BLaER1 treated with 17β-estradiol and CSF1 and Interleukin-3, amounts not matched to agents 10 nM and 100 nM (cell line): ENCODE results near the gene CHADL.

Experiments
- H3K27ac ChIP-seq, 11 experiments: shearing (Covaris generic); formaldehyde crosslinking; 2 replicates each; pipeline ENCODE4 v1.8.1; 2022
- H3K27me3 ChIP-seq, 11 experiments: shearing (Covaris generic); formaldehyde crosslinking; 2 replicates each; pipeline ENCODE4 v1.8.1; 2022
- H3K36me3 ChIP-seq, 11 experiments: shearing (Covaris generic); formaldehyde crosslinking; 2 replicates each; pipeline ENCODE4 v1.8.1; 2022
- H3K4me1 ChIP-seq, 10 experiments: shearing (Covaris generic); formaldehyde crosslinking; 2 replicates each; pipeline ENCODE4 v1.8.1; 2022
- H3K4me2 ChIP-seq, 11 experiments: shearing (Covaris generic); formaldehyde crosslinking; 2 replicates each; pipeline ENCODE4 v1.8.1; 2022
- H3K4me3 ChIP-seq, 10 experiments: shearing (Covaris generic); formaldehyde crosslinking; 2 replicates each; pipeline ENCODE4 v1.8.1; 2022
- H3K9ac ChIP-seq, 11 experiments: shearing (Covaris generic); formaldehyde crosslinking; 2 replicates each; pipeline ENCODE4 v1.8.1; 2022
- H3K9me3 ChIP-seq, 11 experiments: shearing (Covaris generic); formaldehyde crosslinking; replicated peaks in 1 of 11; 2 replicates each; pipeline ENCODE4 v1.8.1; 2022
- H4K20me1 ChIP-seq, 11 experiments: shearing (Covaris generic); formaldehyde crosslinking; 2 replicates each; pipeline ENCODE4 v1.8.1; 2022
- Cebpa-rat ChIP-seq, 11 experiments: shearing (Covaris generic); IDR thresholded peaks; 2 replicates each; pipeline ENCODE4 v1.8.1; 2022

The CHADL gene

GRCh38 chr22:41250127-41250526 is 9.4 kb upstream of the CHADL start:
- H3K27me3 ChIP-seq = no peaks in the 10 kb centered on the region
- no peak overlapping the region for H3K27ac ChIP-seq
- peaks cover 0 to 91% (median 47%) of the 10 kb centered on the region in 11 experiments; a peak in 15 of 22 replicates for H4K20me1 ChIP-seq
- H3K4me2 ChIP-seq = no peak overlapping the region
- H3K4me1 ChIP-seq = peaks cover 0 to 11% (median 0%) of the 10 kb centered on the region in 10 experiments; a peak in 5 of 20 replicates
- no peak overlapping the region; a peak in 1 of 22 replicates for H3K9ac ChIP-seq
- no peak for TF ChIP-seq Cebpa-rat (IDR thresholded peaks at IDR 0.05)
- no peaks in the 10 kb centered on the region for H3K9me3 ChIP-seq
- H3K4me3 ChIP-seq = no peak overlapping the region
- H3K36me3 ChIP-seq = peaks cover 88 to 100% (median 96%) of the 10 kb centered on the region in 11 experiments

GRCh38 chr22:41249442-41249841 is 8.7 kb upstream of the CHADL start:
- Histone ChIP-seq H3K27me3 (no peaks in the 10 kb centered on the region), H3K4me3 (no peak overlapping the region), H3K9me3 (no peaks in the 10 kb centered on the region), H3K9ac (no peak overlapping the region), H3K36me3 (peaks cover 83 to 100% (median 95%) of the 10 kb centered on the region in 11 experiments), H3K4me2 (no peak overlapping the region), H3K27ac (no peak overlapping the region), H4K20me1 (peaks cover 0 to 91% (median 43%) of the 10 kb centered on the region in 11 experiments; a peak in 15 of 22 replicates), H3K4me1 (peaks cover 0 to 4% (median 0%) of the 10 kb centered on the region in 10 experiments; a peak in 5 of 20 replicates)
- TF ChIP-seq Cebpa-rat (IDR thresholded peaks at IDR 0.05) = no peak

- H3K27ac ChIP-seq = no peak overlapping the region
- no peaks in the 10 kb centered on the region for H3K9me3 ChIP-seq
- no peak overlapping the region for H3K4me2 ChIP-seq
- H3K9ac ChIP-seq = no peak overlapping the region
- peaks cover 0 to 87% (median 40%) of the 10 kb centered on the region in 11 experiments; a peak in 15 of 22 replicates for H4K20me1 ChIP-seq
- TF ChIP-seq Cebpa-rat (IDR thresholded peaks at IDR 0.05) = no peak
- H3K4me3 ChIP-seq = no peak overlapping the region
- H3K27me3 ChIP-seq = no peaks in the 10 kb centered on the region
- H3K4me1 ChIP-seq = no peaks in the 10 kb centered on the region
- H3K36me3 ChIP-seq = peaks cover 80 to 99% (median 92%) of the 10 kb centered on the region in 11 experiments
Measured at GRCh38 chr22:41248758-41249157, 8.0 kb upstream of the CHADL start.

- peaks cover 76 to 99% (median 88%) of the 10 kb centered on the region in 11 experiments for H3K36me3 ChIP-seq
- no peak for TF ChIP-seq Cebpa-rat (IDR thresholded peaks at IDR 0.05)
Measured at GRCh38 chr22:41248314-41248713, 7.6 kb upstream of the CHADL start.

GRCh38 chr22:41247703-41248102 is 7.0 kb upstream of the CHADL start:
- Histone ChIP-seq H3K9me3 (no peaks in the 10 kb centered on the region), H3K4me2 (no peak overlapping the region), H3K4me1 (peaks cover 0 to 1% (median 0%) of the 10 kb centered on the region in 10 experiments; a peak in 6 of 20 replicates), H3K27me3 (no peaks in the 10 kb centered on the region), H3K9ac (no peak overlapping the region), H3K4me3 (no peak overlapping the region), H3K27ac (no peak overlapping the region), H4K20me1 (peaks cover 0 to 77% (median 37%) of the 10 kb centered on the region in 11 experiments; a peak in 15 of 22 replicates), H3K36me3 (peaks cover 70 to 99% (median 82%) of the 10 kb centered on the region in 11 experiments)
- TF ChIP-seq Cebpa-rat (IDR thresholded peaks at IDR 0.05) = no peak

More at GRCh38 chr22:41248314-41248713, 7.6 kb upstream of the CHADL start:
- Histone ChIP-seq H3K27me3 (no peaks in the 10 kb centered on the region), H3K9me3 (no peaks in the 10 kb centered on the region), H3K4me1 (no peaks in the 10 kb centered on the region), H3K27ac (no peak overlapping the region), H3K4me2 (no peak overlapping the region), H4K20me1 (peaks cover 0 to 83% (median 39%) of the 10 kb centered on the region in 11 experiments; a peak in 15 of 22 replicates), H3K4me3 (no peak overlapping the region), H3K9ac (no peak overlapping the region)

- peaks cover 0 to 7% (median 0%) of the 10 kb centered on the region in 10 experiments; a peak in 6 of 20 replicates for H3K4me1 ChIP-seq
- H3K27me3 ChIP-seq = no peaks in the 10 kb centered on the region
- peaks cover 0 to 68% (median 35%) of the 10 kb centered on the region in 11 experiments; a peak in 13 of 22 replicates for H4K20me1 ChIP-seq
- H3K9me3 ChIP-seq = no peaks in the 10 kb centered on the region
- no peak overlapping the region for H3K9ac ChIP-seq
- peaks cover 53 to 87% (median 65%) of the 10 kb centered on the region in 11 experiments for H3K36me3 ChIP-seq
- no peak overlapping the region for H3K4me3 ChIP-seq
- no peak overlapping the region for H3K4me2 ChIP-seq
- no peak for TF ChIP-seq Cebpa-rat (IDR thresholded peaks at IDR 0.05)
- no peak overlapping the region for H3K27ac ChIP-seq
Measured at GRCh38 chr22:41245917-41246499, 5.3 kb upstream of the CHADL start.

- Histone ChIP-seq H3K27me3 (no peaks in the 10 kb centered on the region), H3K9ac (no peak overlapping the region), H3K36me3 (peaks cover 26 to 60% (median 38%) of the 10 kb centered on the region in 11 experiments), H3K4me2 (no peak overlapping the region), H3K4me3 (no peak overlapping the region), H3K27ac (no peak overlapping the region), H3K9me3 (no peaks in the 10 kb centered on the region), H3K4me1 (peaks cover 0 to 11% (median 7%) of the 10 kb centered on the region in 10 experiments; a peak in 17 of 20 replicates), H4K20me1 (peaks cover 0 to 56% (median 22%) of the 10 kb centered on the region in 11 experiments; a peak in 13 of 22 replicates)
- no peak for TF ChIP-seq Cebpa-rat (IDR thresholded peaks at IDR 0.05)
Measured at GRCh38 chr22:41243361-41243760, 2.6 kb upstream of the CHADL start.

GRCh38 chr22:41242396-41243117 is 1.8 kb upstream of the CHADL start:
- Histone ChIP-seq H4K20me1 (peaks cover 0 to 48% (median 20%) of the 10 kb centered on the region in 11 experiments; a peak in 13 of 22 replicates), H3K4me3 (no peak overlapping the region), H3K36me3 (peaks cover 19 to 52% (median 31%) of the 10 kb centered on the region in 11 experiments), H3K4me2 (peak overlapping the region in 1 of 11 experiments; percentile 18; a peak in 1 of 22 replicates), H3K27me3 (no peaks in the 10 kb centered on the region), H3K9me3 (no peaks in the 10 kb centered on the region), H3K4me1 (peaks cover 0 to 18% (median 13%) of the 10 kb centered on the region in 10 experiments; a peak in 17 of 20 replicates), H3K9ac (no peak overlapping the region), H3K27ac (no peak overlapping the region)
- no peak for TF ChIP-seq Cebpa-rat (IDR thresholded peaks at IDR 0.05)

- no peak overlapping the region for H3K9ac ChIP-seq
- H3K27me3 ChIP-seq = no peaks in the 10 kb centered on the region
- no peak overlapping the region for H3K27ac ChIP-seq
- no peak for TF ChIP-seq Cebpa-rat (IDR thresholded peaks at IDR 0.05)
- H3K9me3 ChIP-seq = no peaks in the 10 kb centered on the region
- H4K20me1 ChIP-seq = peaks cover 0 to 50% (median 14%) of the 10 kb centered on the region in 11 experiments; a peak in 12 of 22 replicates
- no peak overlapping the region for H3K4me2 ChIP-seq
- no peak overlapping the region for H3K4me3 ChIP-seq
- H3K36me3 ChIP-seq = peaks cover 10 to 39% (median 20%) of the 10 kb centered on the region in 11 experiments
- H3K4me1 ChIP-seq = peaks cover 8 to 31% (median 24%) of the 10 kb centered on the region in 10 experiments
Measured at GRCh38 chr22:41241133-41241676, 474 bp upstream of the CHADL start.
